Mesenchymal stem cell (in vitro differentiated cells and primary cell): ENCODE measurements around the gene CCDC88B.

Experiments
- DNase-seq: peaks from one replicate; pipeline ENCODE4 v3.0.0-alpha.2; 2013
- H2AFZ ChIP-seq: one replicate; pipeline ENCODE4 v1.6.1; 2013; ENCODE audit warnings: low read depth, mild to moderate bottlenecking, control low read depth, inconsistent platforms, low read length, moderate library complexity
- H2AK5ac ChIP-seq: 2 replicates; pipeline ENCODE4 v1.6.1; 2013; ENCODE audit warnings: low read length, moderate library complexity, mild to moderate bottlenecking, inconsistent platforms; ENCODE audit not compliant: severe bottlenecking
- H2BK120ac ChIP-seq: one replicate; pipeline ENCODE4 v1.6.1; 2013; ENCODE audit warnings: low read depth, mild to moderate bottlenecking, inconsistent platforms, low read length, moderate library complexity
- H2BK12ac ChIP-seq, 2 experiments: one replicate each; pipeline ENCODE4 v1.6.1; 2013; ENCODE audit warnings: inconsistent platforms in 2 of 2, low read length in 2 of 2, mild to moderate bottlenecking in 2 of 2, moderate library complexity in 2 of 2, control low read depth in 1 of 2
- H2BK15ac ChIP-seq: one replicate; pipeline ENCODE4 v1.6.1; 2013; ENCODE audit warnings: mild to moderate bottlenecking, low read depth, inconsistent platforms; ENCODE audit not compliant: poor library complexity, severe bottlenecking
- H2BK5ac ChIP-seq: 2 replicates; pipeline ENCODE4 v1.6.1; 2013; ENCODE audit warnings: low read depth, mild to moderate bottlenecking, low read length, control low read depth, inconsistent platforms; ENCODE audit not compliant: poor library complexity, severe bottlenecking
- H3K14ac ChIP-seq, 2 experiments: one replicate each; pipeline ENCODE4 v1.6.1; 2013; ENCODE audit warnings: inconsistent platforms in 2 of 2, low read length in 2 of 2, control low read depth in 1 of 2, mild to moderate bottlenecking in 1 of 2, moderate library complexity in 1 of 2
- H3K18ac ChIP-seq, 2 experiments: one replicate each; pipeline ENCODE4 v1.6.1; 2013; ENCODE audit warnings: inconsistent platforms in 2 of 2, low read length in 2 of 2, control low read depth in 1 of 2, low read depth in 1 of 2, mild to moderate bottlenecking in 1 of 2
- H3K23ac ChIP-seq, 2 experiments: one replicate each; pipeline ENCODE4 v1.6.1; 2013; ENCODE audit warnings: inconsistent platforms in 2 of 2, low read length in 2 of 2, mild to moderate bottlenecking in 2 of 2, moderate library complexity in 2 of 2, control low read depth in 1 of 2
- H3K27ac ChIP-seq: 2 replicates; pipeline ENCODE4 v1.5.1; 2013; ENCODE audit warnings: mild to moderate bottlenecking, moderate library complexity, low read length, control low read depth, inconsistent platforms; ENCODE audit not compliant: poor library complexity, severe bottlenecking
- H3K27me3 ChIP-seq, 2 experiments: 2 replicates each; pipeline versions ENCODE4 v1.6.1 to v1.7.0; 2013; ENCODE audit warnings: low read length in 2 of 2, mild to moderate bottlenecking in 2 of 2, moderate library complexity in 2 of 2, control low read depth in 1 of 2, inconsistent platforms in 1 of 2; ENCODE audit not compliant: control insufficient read depth in 1 of 2, insufficient read depth in 1 of 2
- H3K36me3 ChIP-seq, 2 experiments: 2 replicates each; pipeline versions ENCODE4 v1.6.1 to v1.7.0; 2013; ENCODE audit warnings: low read length in 2 of 2, control low read depth in 1 of 2, inconsistent platforms in 1 of 2, low read depth in 1 of 2, mild to moderate bottlenecking in 1 of 2; ENCODE audit not compliant: insufficient read depth in 2 of 2, control insufficient read depth in 1 of 2
- H3K4ac ChIP-seq, 2 experiments: one replicate each; pipeline ENCODE4 v1.6.1; 2013; ENCODE audit warnings: inconsistent platforms in 2 of 2, low read length in 2 of 2, mild to moderate bottlenecking in 2 of 2, moderate library complexity in 2 of 2, control low read depth in 1 of 2, low read depth in 1 of 2
- H3K4me1 ChIP-seq: 2 replicates; pipeline ENCODE4 v1.6.1; 2013; ENCODE audit warnings: low read depth, low read length, control low read depth; ENCODE audit not compliant: control insufficient read depth, insufficient read depth
- H3K4me2 ChIP-seq: 2 replicates; pipeline ENCODE4 v1.6.1; 2013; ENCODE audit warnings: low read length, mild to moderate bottlenecking, inconsistent platforms; ENCODE audit not compliant: poor library complexity, severe bottlenecking
- H3K4me3 ChIP-seq, 2 experiments: 2 replicates each; pipeline versions ENCODE4 v1.5.1 to v1.7.0; 2013; ENCODE audit warnings: low read length in 2 of 2, mild to moderate bottlenecking in 2 of 2, control low read depth in 1 of 2, low read depth in 1 of 2; ENCODE audit not compliant: insufficient read depth in 1 of 2
- H3K79me1 ChIP-seq: replicated peaks from 2 replicates; pipeline ENCODE4 v1.6.1; 2013; ENCODE audit warnings: mild to moderate bottlenecking, control low read depth, low read length, inconsistent platforms; ENCODE audit not compliant: poor library complexity, severe bottlenecking
- H3K9ac ChIP-seq: 2 replicates; pipeline ENCODE4 v1.7.0; 2013; ENCODE audit warnings: mild to moderate bottlenecking, low read length, moderate library complexity
- H3K9me3 ChIP-seq: 2 replicates; pipeline ENCODE4 v1.7.0; 2013; ENCODE audit warnings: mild to moderate bottlenecking, low read length; ENCODE audit not compliant: control insufficient read depth
- H4K8ac ChIP-seq: one replicate; pipeline ENCODE4 v1.6.1; 2013; ENCODE audit warnings: inconsistent platforms, mild to moderate bottlenecking, low read length, moderate library complexity
- H4K91ac ChIP-seq: one replicate; pipeline ENCODE4 v1.6.1; 2013; ENCODE audit warnings: mild to moderate bottlenecking, low read length, inconsistent platforms
- WGBS: methylation state at CpG from one replicate; pipeline ENCODE4 v1.1.7; 2013; ENCODE audit warnings: mixed read lengths; 5-methylcytosine and 5-hydroxymethylcytosine counted together

The CCDC88B gene

GRCh38 chr11:64317961-64318765 is 21.8 kb upstream of the CCDC88B start, which contains the start of gene PRDX5:
PRDX5 (plus strand) TSS chr11:64318121; CDS start chr11:64318216, 95 bp downstream.
- peak within 1 kb of the TSS; percentile 91 to 98 for H3K18ac ChIP-seq
- peaks cover 48 to 56% of the 10 kb centered on the region in 2 experiments for H3K36me3 ChIP-seq
- peak within 1 kb of the TSS; percentile 86 for H2BK120ac ChIP-seq
- H4K91ac ChIP-seq = peak within 1 kb of the TSS; percentile 96
- H3K14ac ChIP-seq = peak within 1 kb of the TSS; percentile 43 to 99
- H3K9me3 ChIP-seq = no peaks in the 10 kb centered on the region
- H2BK15ac ChIP-seq = peak within 1 kb of the TSS; percentile 94
- H3K9ac ChIP-seq = peak within 1 kb of the TSS; percentile 98
- H3K4ac ChIP-seq = peak within 1 kb of the TSS; percentile 94 to 97
- DNase-seq = peak; percentile 97
- under 1% methylated on average over 60 of the region's 61 CpGs for WGBS
- H3K4me3 ChIP-seq = peak within 1 kb of the TSS; percentile 89 to 92
- no peaks in the 10 kb centered on the region for H3K27me3 ChIP-seq
- H4K8ac ChIP-seq = peak within 1 kb of the TSS; percentile 95
- peak within 1 kb of the TSS; percentile 18 to 42 for H2BK12ac ChIP-seq
- peak within 1 kb of the TSS; percentile 62 for H2AK5ac ChIP-seq
- peaks cover 33% of the 10 kb centered on the region for H3K4me1 ChIP-seq
- H3K4me2 ChIP-seq = peak within 1 kb of the TSS; percentile 74
- H2AFZ ChIP-seq = peak within 1 kb of the TSS; percentile 78
- peaks cover 29% of the 10 kb centered on the region for H3K79me1 ChIP-seq
- H3K23ac ChIP-seq = peak within 1 kb of the TSS; percentile 12 to 61
- H2BK5ac ChIP-seq = peak within 1 kb of the TSS; percentile 93
- peak within 1 kb of the TSS; percentile 97 for H3K27ac ChIP-seq

GRCh38 chr11:64318766-64319761 is 20.9 kb upstream of the CCDC88B start:
- peak overlapping the region; percentile 18 to 42 for H2BK12ac ChIP-seq
- peak overlapping the region in 1 of 2 experiments; percentile 41 for H3K14ac ChIP-seq
- peaks cover 52 to 59% of the 10 kb centered on the region in 2 experiments for H3K36me3 ChIP-seq
- H2AFZ ChIP-seq = no peak overlapping the region
- 33% methylated on average over 14 of the region's 19 CpGs for WGBS
- no peak overlapping the region for H3K23ac ChIP-seq
- peak overlapping the region; percentile 89 for H3K4me3 ChIP-seq
- peak overlapping the region; percentile 54 for H2AK5ac ChIP-seq
- H3K79me1 ChIP-seq = peaks cover 23% of the 10 kb centered on the region
- peak overlapping the region; percentile 72 for H3K4me2 ChIP-seq
- H3K4me1 ChIP-seq = peaks cover 37% of the 10 kb centered on the region
- no peak overlapping the region for H3K27ac ChIP-seq
- H2BK15ac ChIP-seq = peak overlapping the region; percentile 32
- peak overlapping the region; percentile 59 for H2BK120ac ChIP-seq
- H3K27me3 ChIP-seq = no peaks in the 10 kb centered on the region
- H4K91ac ChIP-seq = peak overlapping the region; percentile 70
- H2BK5ac ChIP-seq = no peak overlapping the region
- H4K8ac ChIP-seq = peak overlapping the region; percentile 39
- H3K9ac ChIP-seq = peak overlapping the region; percentile 98
- peak overlapping the region; percentile 78 to 94 for H3K4ac ChIP-seq
- H3K18ac ChIP-seq = peak overlapping the region; percentile 13 to 54
- no peaks in the 10 kb centered on the region for H3K9me3 ChIP-seq
- DNase-seq = peak; percentile 41

DNA sequence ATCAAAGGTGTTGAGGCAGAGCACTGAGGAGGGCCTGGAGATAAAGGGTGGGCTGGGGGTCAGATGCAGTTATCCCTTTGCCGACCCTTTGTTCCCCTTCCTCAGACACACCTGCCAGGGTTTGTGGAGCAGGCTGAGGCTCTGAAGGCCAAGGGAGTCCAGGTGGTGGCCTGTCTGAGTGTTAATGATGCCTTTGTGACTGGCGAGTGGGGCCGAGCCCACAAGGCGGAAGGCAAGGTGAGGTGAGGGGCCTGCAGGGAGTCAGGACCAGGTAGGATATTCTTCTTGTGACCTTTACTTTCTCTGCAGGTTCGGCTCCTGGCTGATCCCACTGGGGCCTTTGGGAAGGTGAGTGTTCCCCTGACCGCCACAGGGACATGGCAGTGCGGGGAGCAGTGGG is 19.4 kb upstream of the CCDC88B start:
- WGBS = over 99% methylated on average over 7 of the region's 7 CpGs
- Histone ChIP-seq H3K9me3 (no peaks in the 10 kb centered on the region), H3K4me1 (peaks cover 37% of the 10 kb centered on the region), H4K91ac (no peak overlapping the region), H3K23ac (no peak overlapping the region), H3K4ac (no peak overlapping the region), H3K4me3 (no peak overlapping the region), H2BK15ac (no peak overlapping the region), H4K8ac (no peak overlapping the region), H3K27me3 (no peaks in the 10 kb centered on the region), H2BK12ac (no peak overlapping the region), H2BK120ac (no peak overlapping the region), H3K14ac (no peak overlapping the region), H3K27ac (no peak overlapping the region), H3K18ac (no peak overlapping the region), H3K9ac (no peak overlapping the region), H2AK5ac (no peak overlapping the region), H3K36me3 (peaks cover 46 to 47% of the 10 kb centered on the region in 2 experiments), H3K4me2 (no peak overlapping the region), H2AFZ (no peak overlapping the region), H3K79me1 (peaks cover 19% of the 10 kb centered on the region), H2BK5ac (no peak overlapping the region)
- DNase-seq = no peak
